ENCODE data around the gene DLG2. TPM values are rescaled to one million over a fixed set of nuclear protein-coding genes. Genes with fewer than 3 reads are reported as not detected.

Gene DLG2
- total RNA-seq, 2 experiments from 2014 or later, result 2.0 to 2.1 TPM

DNA sequence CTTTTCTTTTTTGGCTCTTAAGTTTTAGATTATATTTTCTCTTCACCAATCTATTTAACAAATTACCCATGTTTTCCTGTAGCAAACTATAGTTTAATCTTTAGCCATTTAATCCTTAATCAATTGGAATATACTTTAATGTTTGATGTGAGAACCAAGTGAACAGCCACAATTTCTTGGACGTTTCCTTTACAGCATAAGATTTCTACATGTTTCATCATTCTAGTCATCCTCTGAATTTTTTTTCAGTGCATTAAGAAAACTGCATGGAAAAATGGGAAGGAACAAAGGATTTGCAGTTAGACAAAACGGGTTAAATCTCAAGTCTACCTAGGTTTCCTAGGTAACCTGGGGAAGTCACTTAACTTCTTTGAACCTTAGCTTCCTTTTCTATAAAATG lies 1833.8 kb downstream of the DLG2 start:
- H3K36me3 ChIP-seq (ENCODE audit: insufficient read depth, low read length), result no peaks in the 10 kb centered on the region
- Mint-ChIP-seq H3K4me3 (no peak overlapping the region), H3K4me1 (ENCODE audit: low read depth) (no peaks in the 10 kb centered on the region), H3K27me3 (peaks cover 18% of the 10 kb centered on the region), H3K36me3 (ENCODE audit: low read depth) (no peaks in the 10 kb centered on the region), H3K27ac (no peak overlapping the region), H3K9me3 (no peaks in the 10 kb centered on the region)
- no peaks in the 10 kb centered on the region for H3K4me1 ChIP-seq (ENCODE audit: insufficient read depth, low read length)
- ChIA-PET CTCF (no interaction called here), POLR2A (no interaction called here)
- no peak overlapping the region for H3K4me3 ChIP-seq (ENCODE audit: low read length)
- no peaks in the 10 kb centered on the region for H3K27me3 ChIP-seq (ENCODE audit: control insufficient read depth in 1 of 2, insufficient read depth in 2 of 2, low read length in 2 of 2)
- H3K27ac ChIP-seq (ENCODE audit: low read depth in 1 of 2, low read length in 2 of 2), result no peak overlapping the region
- no peaks in the 10 kb centered on the region for H3K9me3 ChIP-seq (ENCODE audit: control insufficient read depth in 1 of 2, insufficient read depth in 1 of 2, low read length in 2 of 2)
- ATAC-seq (ENCODE audit: poor library complexity) (no peak), DNase-seq (no peak)
- intact Hi-C loops (cut with DNase I, micrococcal nuclease), result no loop called here
- TF ChIP-seq, protein P1, sequence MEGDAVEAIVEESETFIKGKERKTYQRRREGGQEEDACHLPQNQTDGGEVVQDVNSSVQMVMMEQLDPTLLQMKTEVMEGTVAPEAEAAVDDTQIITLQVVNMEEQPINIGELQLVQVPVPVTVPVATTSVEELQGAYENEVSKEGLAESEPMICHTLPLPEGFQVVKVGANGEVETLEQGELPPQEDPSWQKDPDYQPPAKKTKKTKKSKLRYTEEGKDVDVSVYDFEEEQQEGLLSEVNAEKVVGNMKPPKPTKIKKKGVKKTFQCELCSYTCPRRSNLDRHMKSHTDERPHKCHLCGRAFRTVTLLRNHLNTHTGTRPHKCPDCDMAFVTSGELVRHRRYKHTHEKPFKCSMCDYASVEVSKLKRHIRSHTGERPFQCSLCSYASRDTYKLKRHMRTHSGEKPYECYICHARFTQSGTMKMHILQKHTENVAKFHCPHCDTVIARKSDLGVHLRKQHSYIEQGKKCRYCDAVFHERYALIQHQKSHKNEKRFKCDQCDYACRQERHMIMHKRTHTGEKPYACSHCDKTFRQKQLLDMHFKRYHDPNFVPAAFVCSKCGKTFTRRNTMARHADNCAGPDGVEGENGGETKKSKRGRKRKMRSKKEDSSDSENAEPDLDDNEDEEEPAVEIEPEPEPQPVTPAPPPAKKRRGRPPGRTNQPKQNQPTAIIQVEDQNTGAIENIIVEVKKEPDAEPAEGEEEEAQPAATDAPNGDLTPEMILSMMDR (IDR thresholded peaks at IDR 0.05), result no peak

DNA sequence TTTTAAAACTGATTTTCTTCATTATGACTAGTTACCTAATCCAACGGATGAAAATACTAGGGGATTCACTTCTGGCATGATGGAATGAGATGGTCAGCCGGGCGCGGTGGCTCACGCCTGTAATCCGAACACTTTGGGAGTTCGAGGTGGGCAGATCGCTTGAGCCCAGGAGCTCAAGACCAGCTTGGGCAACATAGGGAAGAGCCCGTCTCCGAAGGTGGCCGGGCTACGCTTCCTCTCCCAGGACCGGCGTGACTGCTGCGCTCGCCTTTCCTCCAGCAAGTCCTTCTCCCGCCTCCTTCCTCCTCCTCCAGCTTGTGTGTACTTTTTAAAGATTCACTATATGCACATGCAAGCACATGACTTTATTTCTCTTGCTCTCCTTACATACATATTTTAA lies 1835.6 kb downstream of the DLG2 start:
- H3K4me1 Mint-ChIP-seq (ENCODE audit: low read depth), result no peaks in the 10 kb centered on the region
- H3K27me3 ChIP-seq (ENCODE audit: control insufficient read depth in 1 of 2, insufficient read depth in 2 of 2, low read length in 2 of 2), result no peaks in the 10 kb centered on the region
- POLR2A ChIA-PET, result no interaction called here
- H3K27ac Mint-ChIP-seq, result no peak overlapping the region
- ATAC-seq (ENCODE audit: poor library complexity), result no peak
- H3K9me3 ChIP-seq (ENCODE audit: control insufficient read depth in 1 of 2, insufficient read depth in 1 of 2, low read length in 2 of 2), result no peaks in the 10 kb centered on the region
- no peaks in the 10 kb centered on the region for H3K36me3 ChIP-seq (ENCODE audit: insufficient read depth, low read length)
- DNase-seq, result no peak
- H3K4me3 Mint-ChIP-seq, result no peak overlapping the region
- CTCF ChIA-PET, result no interaction called here
- no peaks in the 10 kb centered on the region for H3K4me1 ChIP-seq (ENCODE audit: insufficient read depth, low read length)
- peaks cover 15% of the 10 kb centered on the region for H3K27me3 Mint-ChIP-seq
- H3K9me3 Mint-ChIP-seq, result no peaks in the 10 kb centered on the region
- TF ChIP-seq, protein P1 (IDR thresholded peaks at IDR 0.05), result no peak
- no peaks in the 10 kb centered on the region for H3K36me3 Mint-ChIP-seq (ENCODE audit: low read depth)
- no peak overlapping the region for H3K4me3 ChIP-seq (ENCODE audit: low read length)
- intact Hi-C loops (cut with DNase I, micrococcal nuclease), result no loop called here
- no peak overlapping the region for H3K27ac ChIP-seq (ENCODE audit: low read depth in 1 of 2, low read length in 2 of 2)

DNA sequence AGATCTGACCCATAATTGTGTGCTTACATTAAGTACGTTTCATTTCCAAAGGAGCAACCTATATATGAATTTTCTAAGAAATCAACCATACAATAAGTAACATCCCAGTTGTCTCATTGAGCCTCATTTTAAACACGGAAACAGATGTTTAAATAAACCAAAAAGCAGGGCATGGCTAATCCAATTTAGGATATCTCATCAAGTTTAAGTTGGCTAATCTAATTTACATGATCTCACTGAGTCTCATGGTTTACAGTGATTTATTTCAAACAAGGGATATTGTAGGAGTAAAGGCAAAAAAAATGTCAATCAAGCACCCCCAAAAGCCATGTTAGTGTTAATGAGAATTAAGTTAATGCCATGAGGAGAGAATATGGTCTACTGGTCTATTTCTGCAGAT lies 1841.2 kb downstream of the DLG2 start:
- CTCF ChIA-PET, result no interaction called here
- TF ChIP-seq, protein P1 (IDR thresholded peaks at IDR 0.05), result no peak
- no peaks in the 10 kb centered on the region for H3K36me3 Mint-ChIP-seq (ENCODE audit: low read depth)
- ATAC-seq (ENCODE audit: poor library complexity) (no peak), DNase-seq (no peak)
- Histone ChIP-seq H3K9me3 (ENCODE audit: control insufficient read depth in 1 of 2, insufficient read depth in 1 of 2, low read length in 2 of 2) (no peaks in the 10 kb centered on the region), H3K27ac (ENCODE audit: low read depth in 1 of 2, low read length in 2 of 2) (no peak overlapping the region), H3K4me3 (ENCODE audit: low read length) (no peak overlapping the region), H3K36me3 (ENCODE audit: insufficient read depth, low read length) (no peaks in the 10 kb centered on the region), H3K4me1 (ENCODE audit: insufficient read depth, low read length) (no peaks in the 10 kb centered on the region), H3K27me3 (ENCODE audit: control insufficient read depth in 1 of 2, insufficient read depth in 2 of 2, low read length in 2 of 2) (no peaks in the 10 kb centered on the region)
- H3K27me3 Mint-ChIP-seq, result peaks cover 5% of the 10 kb centered on the region
- H3K9me3 Mint-ChIP-seq, result no peaks in the 10 kb centered on the region
- no peak overlapping the region for H3K27ac Mint-ChIP-seq
- no peak overlapping the region for H3K4me3 Mint-ChIP-seq
- POLR2A ChIA-PET, result no interaction called here
- intact Hi-C loops (cut with DNase I, micrococcal nuclease), result no loop called here
- no peaks in the 10 kb centered on the region for H3K4me1 Mint-ChIP-seq (ENCODE audit: low read depth)
